Adipocyte (in vitro differentiated cells): ENCODE data around the gene ARAP3.

Experiments
- DNase-seq: peaks from one replicate; pipeline ENCODE4 v3.0.0-alpha.2; 2015; ENCODE audit warnings: low read depth
- H3K27me3 ChIP-seq: replicated peaks from 2 replicates; pipeline ENCODE4 v1.7.0; 2013; ENCODE audit warnings: mild to moderate bottlenecking, low read length, moderate library complexity; ENCODE audit not compliant: control insufficient read depth, insufficient read depth
- H3K36me3 ChIP-seq: 2 replicates; pipeline ENCODE4 v1.7.0; 2013; ENCODE audit warnings: low read length, mild to moderate bottlenecking, moderate library complexity; ENCODE audit not compliant: control insufficient read depth, insufficient read depth, severe bottlenecking
- H3K4me1 ChIP-seq: 2 replicates; pipeline ENCODE4 v1.7.0; 2013; ENCODE audit warnings: mild to moderate bottlenecking, low read length, moderate library complexity; ENCODE audit not compliant: control insufficient read depth, insufficient read depth
- H3K4me3 ChIP-seq: 2 replicates; pipeline ENCODE4 v1.7.0; 2013; ENCODE audit warnings: mild to moderate bottlenecking, low read length, moderate library complexity
- H3K9ac ChIP-seq: 2 replicates; pipeline ENCODE4 v1.7.0; 2013; ENCODE audit warnings: mild to moderate bottlenecking, low read length, moderate library complexity
- H3K9me3 ChIP-seq: 2 replicates; pipeline ENCODE4 v1.7.0; 2013; ENCODE audit warnings: mild to moderate bottlenecking, low read length, moderate library complexity; ENCODE audit not compliant: control insufficient read depth

The ARAP3 gene

DNA sequence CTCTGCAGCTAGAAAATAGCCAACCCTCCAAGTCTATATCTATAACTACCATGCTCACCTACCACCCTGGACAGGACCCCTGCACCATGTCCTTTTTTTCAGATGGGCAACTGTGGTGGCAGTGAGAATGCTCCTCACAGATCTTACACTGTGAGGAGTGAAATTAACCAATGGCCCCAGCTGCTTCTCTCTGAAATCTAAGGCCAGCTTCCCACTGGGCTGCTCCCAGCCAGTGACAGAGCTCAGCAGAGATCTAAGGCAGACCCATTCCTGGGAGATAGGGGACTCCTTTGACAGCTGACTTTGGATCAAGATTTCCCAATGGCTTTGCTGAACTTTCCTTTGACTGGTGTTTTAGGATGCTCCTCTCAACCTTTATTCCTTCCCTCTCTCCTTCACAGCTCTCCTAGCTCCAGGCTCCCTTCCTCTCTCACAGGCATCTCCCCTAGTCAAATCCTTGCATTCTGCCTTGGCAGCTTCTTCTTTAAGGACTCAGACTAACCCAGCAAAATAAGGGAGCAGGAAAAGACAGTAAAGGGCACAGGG, 1.6 kb upstream of the ARAP3 start:
- Histone ChIP-seq H3K4me1 (peaks cover 12% of the 10 kb centered on the region), H3K9me3 (no peaks in the 10 kb centered on the region), H3K27me3 (peaks cover 2% of the 10 kb centered on the region), H3K36me3 (no peaks in the 10 kb centered on the region), H3K4me3 (no peak overlapping the region), H3K9ac (no peak overlapping the region)
- peak; percentile 29 for DNase-seq

DNA sequence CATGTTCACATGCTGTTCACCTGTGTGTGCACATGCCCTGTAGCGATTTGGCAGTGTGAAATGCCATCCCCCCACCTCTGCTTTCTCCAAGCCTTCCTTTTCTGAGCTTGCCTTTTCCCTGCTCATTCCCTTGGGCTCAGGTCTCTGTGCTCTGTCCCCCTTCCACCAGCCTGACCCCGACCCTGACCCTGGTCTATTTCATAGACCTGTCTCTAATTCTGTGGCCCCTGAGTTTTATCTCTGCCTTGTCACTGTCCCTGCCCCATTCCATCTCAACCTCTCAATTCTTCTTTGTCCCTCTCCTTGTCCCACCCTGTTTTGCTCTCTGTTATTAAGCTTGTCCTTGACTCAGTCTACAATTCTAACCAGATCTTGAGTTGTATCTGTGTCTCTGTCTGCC, 735 bp downstream of the ARAP3 start:
- H3K27me3 ChIP-seq = no peaks in the 10 kb centered on the region
- H3K4me3 ChIP-seq = peak overlapping the region; percentile 67
- no peaks in the 10 kb centered on the region for H3K36me3 ChIP-seq
- peak overlapping the region; percentile 76 for H3K9ac ChIP-seq
- peaks cover 12% of the 10 kb centered on the region for H3K4me1 ChIP-seq
- H3K9me3 ChIP-seq = no peaks in the 10 kb centered on the region
- no peak for DNase-seq

DNA sequence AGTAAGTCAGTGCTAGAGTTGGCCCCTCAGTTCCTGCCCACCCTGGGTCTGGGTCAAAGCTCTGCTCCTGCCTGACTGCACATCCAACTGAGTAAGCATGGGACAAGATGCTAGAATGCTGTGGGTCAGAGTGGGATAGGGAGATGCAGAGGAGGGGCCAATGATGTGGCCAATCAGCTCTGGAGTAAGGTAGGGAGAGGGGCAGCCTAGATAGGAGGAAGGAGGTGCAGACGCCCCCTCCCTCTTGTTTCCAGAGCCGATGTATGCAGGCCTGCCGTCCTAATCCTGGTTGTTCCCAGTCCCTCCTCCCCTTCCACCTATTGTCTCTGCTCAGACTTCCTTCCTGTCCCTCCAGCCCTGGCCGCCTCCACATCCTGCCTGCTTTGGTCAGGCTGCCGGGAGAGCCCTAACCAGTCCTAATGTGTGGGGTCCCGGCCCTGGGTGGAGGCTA, 1.3 kb downstream of the ARAP3 start:
- Histone ChIP-seq H3K27me3 (no peaks in the 10 kb centered on the region), H3K4me3 (no peak overlapping the region), H3K4me1 (peaks cover 12% of the 10 kb centered on the region), H3K9me3 (no peaks in the 10 kb centered on the region), H3K9ac (peak overlapping the region; percentile 76), H3K36me3 (no peaks in the 10 kb centered on the region)
- DNase-seq = peak; percentile 20

DNA sequence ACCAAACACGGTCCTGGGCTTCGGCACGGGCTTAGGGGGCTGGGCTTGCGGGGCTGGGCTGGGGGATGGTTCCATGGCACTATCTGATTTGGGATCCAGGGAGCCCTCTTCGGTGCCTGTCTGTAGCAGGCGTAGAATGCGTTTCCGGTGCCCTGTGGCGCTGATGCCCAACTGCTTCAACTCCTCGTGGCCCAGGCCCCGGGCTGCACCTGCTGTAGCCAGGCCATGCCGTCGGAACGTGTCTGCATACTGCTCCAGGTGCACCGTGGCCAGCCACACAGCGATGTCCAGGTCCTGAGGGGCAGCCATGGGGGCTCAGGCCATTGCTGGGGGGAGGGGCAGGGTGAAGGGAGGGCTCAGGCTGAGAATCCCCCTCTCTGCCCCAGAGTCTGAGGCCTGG, 1.9 kb downstream of the ARAP3 start:
- no peaks in the 10 kb centered on the region for H3K27me3 ChIP-seq
- no peaks in the 10 kb centered on the region for H3K9me3 ChIP-seq
- DNase-seq = no peak
- peaks cover 12% of the 10 kb centered on the region for H3K4me1 ChIP-seq
- H3K36me3 ChIP-seq = no peaks in the 10 kb centered on the region
- H3K4me3 ChIP-seq = no peak overlapping the region
- H3K9ac ChIP-seq = no peak overlapping the region

DNA sequence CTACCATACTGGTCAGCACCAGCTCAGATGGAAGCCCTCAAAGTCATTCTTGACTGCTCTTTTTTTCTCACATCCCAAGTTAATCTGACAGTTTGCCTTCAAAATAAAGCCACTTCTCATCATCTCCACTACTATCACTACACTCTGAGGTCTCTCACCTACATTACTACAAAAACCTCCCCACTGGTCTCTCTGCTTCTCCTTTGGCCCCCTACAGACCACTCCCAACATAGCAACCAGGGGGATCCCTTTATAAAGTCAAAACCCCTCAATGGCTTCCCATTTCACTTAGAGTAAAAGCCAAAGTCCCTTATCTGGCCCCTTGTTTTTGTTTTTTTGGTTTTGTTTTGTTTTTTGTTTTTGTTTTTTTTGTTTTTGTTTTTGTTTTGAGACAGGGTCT, 4.6 kb downstream of the ARAP3 start:
- Histone ChIP-seq H3K4me1 (peaks cover 10% of the 10 kb centered on the region), H3K9me3 (no peaks in the 10 kb centered on the region), H3K27me3 (no peaks in the 10 kb centered on the region), H3K4me3 (no peak overlapping the region), H3K9ac (no peak overlapping the region), H3K36me3 (no peaks in the 10 kb centered on the region)
- DNase-seq = peak; percentile 19

DNA sequence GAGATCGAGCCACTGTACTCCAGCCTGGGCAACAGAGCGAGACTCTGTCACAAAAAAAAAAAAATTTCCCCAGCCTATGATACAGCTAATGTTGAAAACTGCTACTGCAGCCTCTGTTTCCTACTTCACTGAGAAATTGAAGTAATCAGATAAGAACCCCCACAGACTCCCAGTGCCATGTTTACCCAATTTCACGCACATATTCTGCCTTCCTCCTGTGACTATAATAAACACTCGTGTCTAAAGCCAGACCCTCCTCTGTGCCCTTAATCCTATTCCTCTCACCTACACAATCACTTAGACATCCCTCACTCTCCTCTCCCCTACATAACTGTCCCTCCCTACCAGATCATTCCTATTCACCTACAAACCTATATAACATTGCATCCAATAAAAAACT, 6.4 kb downstream of the ARAP3 start:
- H3K4me3 ChIP-seq = no peak overlapping the region
- no peaks in the 10 kb centered on the region for H3K9me3 ChIP-seq
- H3K9ac ChIP-seq = no peak overlapping the region
- H3K36me3 ChIP-seq = no peaks in the 10 kb centered on the region
- DNase-seq = no peak
- no peaks in the 10 kb centered on the region for H3K4me1 ChIP-seq
- no peaks in the 10 kb centered on the region for H3K27me3 ChIP-seq

DNA sequence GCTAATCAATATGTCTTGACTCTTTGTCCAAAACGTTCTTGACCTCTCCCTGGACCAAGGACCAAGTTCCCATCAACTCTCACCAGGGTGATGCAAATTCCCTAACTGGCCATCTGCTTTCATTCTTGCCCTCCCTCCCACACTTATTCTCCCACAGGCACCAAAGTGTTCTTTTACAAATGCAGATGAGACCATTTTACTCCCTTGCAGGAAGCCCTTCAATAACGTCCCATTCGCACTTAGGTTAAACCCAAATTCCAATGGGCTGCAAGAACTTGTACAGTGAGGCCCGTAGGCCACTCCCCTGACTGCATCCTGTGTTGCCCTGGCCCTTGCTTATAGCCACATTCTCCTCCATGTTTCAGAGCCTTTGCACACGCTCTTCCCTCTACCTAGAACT, 7.3 kb downstream of the ARAP3 start:
- no peak overlapping the region for H3K4me3 ChIP-seq
- H3K27me3 ChIP-seq = no peaks in the 10 kb centered on the region
- DNase-seq = no peak
- H3K4me1 ChIP-seq = no peaks in the 10 kb centered on the region
- no peak overlapping the region for H3K9ac ChIP-seq
- H3K36me3 ChIP-seq = no peaks in the 10 kb centered on the region
- H3K9me3 ChIP-seq = no peaks in the 10 kb centered on the region

DNA sequence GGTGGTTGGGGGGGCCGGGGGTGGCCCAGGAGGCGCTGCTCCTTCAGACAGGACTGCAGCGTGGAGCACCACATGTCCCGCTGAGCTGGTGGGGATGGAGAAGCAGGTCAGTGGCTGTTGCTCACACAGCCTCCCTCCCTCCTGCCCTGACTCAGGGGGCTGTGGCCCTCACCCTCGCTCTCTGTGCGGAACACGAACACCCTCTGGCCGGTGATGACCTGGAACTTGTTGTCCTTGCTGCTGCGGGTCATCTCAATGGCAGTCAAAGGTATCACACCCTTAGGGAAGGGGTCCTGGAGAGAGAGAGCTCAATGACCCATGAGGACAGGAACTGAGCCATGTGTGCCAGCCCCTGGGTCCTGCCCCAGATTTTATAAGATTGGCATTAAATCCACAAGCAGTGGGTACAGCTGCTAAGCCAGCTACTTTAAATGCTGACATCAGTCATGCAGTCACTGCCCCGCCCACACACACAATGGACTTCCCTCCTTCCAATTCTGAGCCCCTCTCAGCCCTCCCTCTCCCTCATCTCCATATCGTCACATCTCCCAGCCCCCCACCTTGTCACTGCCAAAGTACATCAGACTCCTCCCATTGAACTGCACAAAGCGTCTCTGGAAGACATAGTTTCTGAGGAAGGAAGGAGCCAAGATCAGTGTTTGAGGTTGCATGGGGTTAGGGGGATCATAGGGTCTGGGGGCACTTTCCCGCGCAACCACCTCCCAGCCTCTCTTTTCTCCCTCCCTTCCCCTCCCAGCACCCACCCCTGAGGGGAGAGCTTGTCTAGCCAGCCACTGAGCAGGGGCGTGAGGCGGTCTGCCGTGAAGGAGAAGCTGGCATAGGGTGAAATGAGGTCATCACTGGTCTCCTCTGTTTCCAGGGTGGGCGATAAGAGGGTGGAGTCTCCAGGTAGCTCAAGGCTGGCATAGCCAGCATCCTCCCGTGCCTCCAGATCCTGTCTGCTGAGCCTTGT, 8.9 kb downstream of the ARAP3 start:
- Histone ChIP-seq H3K9me3 (no peaks in the 10 kb centered on the region), H3K4me1 (no peaks in the 10 kb centered on the region), H3K4me3 (no peak overlapping the region), H3K9ac (no peak overlapping the region), H3K27me3 (no peaks in the 10 kb centered on the region), H3K36me3 (no peaks in the 10 kb centered on the region)
- DNase-seq = no peak

DNA sequence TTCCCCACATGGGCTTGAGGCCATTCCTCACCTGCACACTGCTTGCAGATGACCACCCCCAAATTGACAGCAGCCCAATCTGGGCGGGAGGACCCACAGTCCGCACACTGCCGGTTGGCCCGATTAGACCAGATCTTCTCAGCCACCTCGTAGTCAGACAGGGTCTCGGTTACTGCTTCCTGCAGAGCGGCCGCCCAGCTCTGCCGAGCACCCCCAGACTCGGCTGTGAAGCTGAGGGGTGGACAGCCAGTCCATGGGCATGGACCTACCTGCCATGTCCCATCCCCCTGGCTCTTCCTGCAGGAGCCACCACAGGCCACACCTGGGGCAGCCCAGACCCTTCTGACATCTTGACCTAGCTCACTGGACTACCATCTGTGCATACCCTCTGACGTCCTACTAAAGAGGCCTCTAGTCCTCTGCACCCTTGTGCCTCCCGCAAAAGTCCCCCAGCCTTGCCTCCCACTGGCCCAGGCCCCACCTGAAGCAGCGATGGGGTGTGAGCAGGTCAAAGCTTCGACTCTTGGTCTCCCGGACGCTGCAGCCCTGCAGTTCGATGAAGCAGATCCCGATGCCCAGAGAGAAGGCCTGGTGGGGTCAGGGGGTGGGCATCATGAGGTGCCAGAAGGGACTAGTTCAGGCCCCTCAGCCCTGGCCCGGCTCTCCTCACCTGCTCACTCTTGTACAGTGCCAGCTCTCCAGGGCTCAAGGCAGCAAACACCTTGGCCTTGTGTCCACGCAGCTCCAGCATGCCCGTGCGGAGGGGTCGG, 9.8 kb downstream of the ARAP3 start:
- Histone ChIP-seq H3K4me3 (no peak overlapping the region), H3K9me3 (no peaks in the 10 kb centered on the region), H3K4me1 (no peaks in the 10 kb centered on the region), H3K27me3 (no peaks in the 10 kb centered on the region), H3K9ac (no peak overlapping the region), H3K36me3 (no peaks in the 10 kb centered on the region)
- no peak for DNase-seq

DNA sequence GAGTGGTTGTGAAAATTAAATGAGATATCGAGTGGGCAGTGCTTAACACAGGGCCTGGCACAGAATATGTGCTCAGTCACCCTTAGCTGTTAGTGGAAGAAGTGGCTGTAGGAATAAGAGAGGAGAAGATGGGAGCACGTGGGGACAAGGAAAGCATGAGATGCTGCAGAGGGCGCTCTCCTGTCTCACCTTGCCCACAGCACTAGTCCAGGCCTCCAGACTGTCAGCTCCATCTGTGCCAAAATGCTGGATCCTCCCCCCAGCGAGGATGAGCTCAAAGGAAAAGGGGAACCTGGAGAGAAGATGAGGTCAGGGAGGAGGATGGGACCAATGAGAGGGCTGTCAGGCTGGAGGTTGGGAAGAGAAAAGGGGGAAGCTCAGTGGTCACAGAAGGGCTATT, 12.5 kb downstream of the ARAP3 start:
- Histone ChIP-seq H3K4me3 (no peak overlapping the region), H3K4me1 (no peaks in the 10 kb centered on the region), H3K27me3 (no peaks in the 10 kb centered on the region), H3K9me3 (no peaks in the 10 kb centered on the region), H3K9ac (no peak overlapping the region), H3K36me3 (no peaks in the 10 kb centered on the region)
- no peak for DNase-seq

DNA sequence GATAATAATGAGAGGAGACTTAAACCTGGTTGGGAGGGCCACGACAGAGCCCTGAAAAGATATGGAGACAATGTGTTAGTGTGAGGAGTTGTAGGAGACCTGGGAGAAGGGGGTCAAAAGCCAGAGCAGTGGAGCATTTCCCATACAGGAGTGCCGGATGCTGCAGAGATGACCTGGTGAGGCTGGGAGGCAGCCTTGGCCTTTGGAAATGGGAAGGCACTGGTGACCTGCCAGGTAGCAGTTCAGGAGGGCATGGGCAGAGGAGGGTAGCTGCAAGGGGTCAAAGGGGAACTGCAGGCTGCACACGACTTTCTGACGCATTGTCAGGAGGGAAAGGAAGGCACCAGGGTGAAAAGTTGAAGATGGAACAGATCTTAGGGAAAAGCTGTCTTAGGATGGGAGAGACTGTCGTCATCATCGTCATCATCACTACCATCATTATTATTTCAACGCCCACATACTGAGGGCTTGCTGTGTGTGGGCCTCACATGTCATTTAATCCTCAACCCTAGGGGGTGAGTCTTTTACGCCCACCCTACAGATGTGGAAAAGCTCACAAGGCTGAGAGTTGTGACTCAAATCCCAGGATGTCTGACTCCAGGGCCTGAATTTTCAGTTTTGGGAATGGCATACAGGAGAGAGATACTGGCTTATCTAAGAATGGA, 13.3 kb downstream of the ARAP3 start:
- Histone ChIP-seq H3K4me1 (no peaks in the 10 kb centered on the region), H3K27me3 (no peaks in the 10 kb centered on the region), H3K4me3 (no peak overlapping the region), H3K9ac (no peak overlapping the region), H3K36me3 (no peaks in the 10 kb centered on the region), H3K9me3 (no peaks in the 10 kb centered on the region)
- no peak for DNase-seq
